ENCODE results near the gene TGFA. TPM values are rescaled to one million over a fixed set of nuclear protein-coding genes. Genes with fewer than 3 reads are reported as not detected.

Gene TGFA
- total RNA-seq, 1 experiment from 2014 or later = 1.7 TPM

- ChIA-PET POLR2A (no interaction called here), CTCF (no interaction called here)
- H3K4me3 ChIP-seq (ENCODE audit: low read depth in 2 of 2, low read length in 2 of 2) = no peak overlapping the region
- TF ChIP-seq TCF7L2 (IDR thresholded peaks at IDR 0.05; ENCODE audit: low read depth, low read length) = no peak
- TF ChIP-seq REST (IDR thresholded peaks at IDR 0.05; ENCODE audit: insufficient read depth in 1 of 2, low read depth in 2 of 2, low read length in 1 of 2) = no peak
- no peak for TF ChIP-seq POLR2AphosphoS5 (IDR thresholded peaks at IDR 0.05; ENCODE audit: low read depth, low read length)
- TF ChIP-seq SIN3A (IDR thresholded peaks at IDR 0.05; ENCODE audit: borderline replicate concordance, insufficient read depth, low read depth, low read length) = no peak
- TF ChIP-seq CTCF (IDR thresholded peaks at IDR 0.05) = no peak
- H3K4me1 ChIP-seq (ENCODE audit: control insufficient read depth, insufficient read depth, low read length) = no peaks in the 10 kb centered on the region
- H3K36me3 ChIP-seq (ENCODE audit: control insufficient read depth, insufficient read depth, low read length) = no peaks in the 10 kb centered on the region
- BruUV-seq (replicated peaks) = no TSS peak
- ATAC-seq (no peak), DNase-seq (ENCODE audit: low read depth, low spot score) (no peak)
- no peaks in the 10 kb centered on the region for H3K9me3 ChIP-seq (ENCODE audit: control insufficient read depth, insufficient read depth, low read depth, low read length)
- intact Hi-C loops (cut with micrococcal nuclease; ENCODE audit: unreplicated experiment) (no loop called here), in situ Hi-C loops (cut with HindIII; ENCODE audit: low pct_unique_long_range_greater_than_20kb, low sequenced_read_pairs) (no loop called here)
- no peak overlapping the region for H3K27ac ChIP-seq (ENCODE audit: low read length)
- peaks cover 7% of the 10 kb centered on the region for H3K27me3 ChIP-seq (ENCODE audit: control insufficient read depth, insufficient read depth, low read length)
Measured at GRCh38 chr2:70403267-70404053, 150.2 kb downstream of the TGFA start.

GRCh38 chr2:70400539-70400938 is 153.1 kb downstream of the TGFA start:
- ChIA-PET POLR2A (no interaction called here), CTCF (no interaction called here)
- BruUV-seq (replicated peaks) = no TSS peak
- Histone ChIP-seq H3K36me3 (ENCODE audit: control insufficient read depth, insufficient read depth, low read length) (no peaks in the 10 kb centered on the region), H3K4me3 (ENCODE audit: low read depth in 2 of 2, low read length in 2 of 2) (no peak overlapping the region), H3K9me3 (ENCODE audit: control insufficient read depth, insufficient read depth, low read depth, low read length) (no peaks in the 10 kb centered on the region), H3K4me1 (ENCODE audit: control insufficient read depth, insufficient read depth, low read length) (no peaks in the 10 kb centered on the region), H3K27ac (ENCODE audit: low read length) (no peak overlapping the region), H3K27me3 (ENCODE audit: control insufficient read depth, insufficient read depth, low read length) (peaks cover 14% of the 10 kb centered on the region)
- no peak for DNase-seq (ENCODE audit: low read depth, low spot score)
- intact Hi-C loops (cut with micrococcal nuclease; ENCODE audit: unreplicated experiment) (no loop called here), in situ Hi-C loops (cut with HindIII; ENCODE audit: low pct_unique_long_range_greater_than_20kb, low sequenced_read_pairs) (no loop called here)
- TF ChIP-seq REST (IDR thresholded peaks at IDR 0.05; ENCODE audit: insufficient read depth in 1 of 2, low read depth in 2 of 2, low read length in 1 of 2) (no peak), POLR2AphosphoS5 (IDR thresholded peaks at IDR 0.05; ENCODE audit: low read depth, low read length) (no peak), SIN3A (IDR thresholded peaks at IDR 0.05; ENCODE audit: borderline replicate concordance, insufficient read depth, low read depth, low read length) (no peak), TCF7L2 (IDR thresholded peaks at IDR 0.05; ENCODE audit: low read depth, low read length) (no peak), CTCF (IDR thresholded peaks at IDR 0.05) (no peak)
- ATAC-seq = no peak
